HepG2 (cell line): Measurements from ENCODE around the gene ADRM1. TPM values are rescaled to one million over a fixed set of nuclear protein-coding genes. Genes with fewer than 3 reads are reported as not detected.

ENCODE experiments used
- AGO1 ChIP-seq: fragments of 200-400 bp; formaldehyde crosslinking; IDR thresholded peaks from 2 replicates; pipeline ENCODE4 v1.6.1; 2017; ENCODE audit warnings: mild to moderate bottlenecking, low read depth, low read length, moderate library complexity; ENCODE audit not compliant: poor library complexity, severe bottlenecking
- CHD4 ChIP-seq: fragments of 200-600 bp; sonication (generic); IDR thresholded peaks from 2 replicates; pipeline ENCODE4 v1.7.0; 2017; ENCODE audit warnings: mild to moderate bottlenecking, low read length, borderline replicate concordance
- FIP1L1 ChIP-seq: fragments of 200-400 bp; formaldehyde crosslinking; IDR thresholded peaks from 2 replicates; pipeline ENCODE4 v1.6.1; 2018; ENCODE audit warnings: low read depth, mild to moderate bottlenecking, low read length, moderate library complexity, borderline replicate concordance; ENCODE audit not compliant: insufficient read depth
- MED1 ChIP-seq: sonication (generic); formaldehyde crosslinking; IDR thresholded peaks from 2 replicates; pipeline ENCODE4 v1.4.0; 2020; ENCODE audit warnings: missing genetic modification reagents
- NRL ChIP-seq: sonication (generic); formaldehyde crosslinking; IDR thresholded peaks from 2 replicates; pipeline ENCODE4 v1.5.0; 2020; ENCODE audit warnings: missing genetic modification reagents, mild to moderate bottlenecking, moderate library complexity, borderline replicate concordance
- RXRA ChIP-seq: sonication (generic); formaldehyde crosslinking; IDR thresholded peaks from 2 replicates; pipeline ENCODE4 v1.5.1; 2020; ENCODE audit warnings: missing genetic modification reagents
- ZNF143 ChIP-seq: sonication (generic); formaldehyde crosslinking; IDR thresholded peaks from 2 replicates; pipeline ENCODE4 v1.4.0; 2020; ENCODE audit warnings: missing genetic modification reagents
- ZNF230 ChIP-seq: sonication (generic); formaldehyde crosslinking; IDR thresholded peaks from 2 replicates; pipeline ENCODE4 v1.4.0; 2020; ENCODE audit warnings: mild to moderate bottlenecking, missing genetic modification reagents
- ZNF296 ChIP-seq: sonication (generic); formaldehyde crosslinking; conservative IDR thresholded peaks from 2 replicates; pipeline ENCODE4 v1.5.0; 2020; ENCODE audit warnings: mild to moderate bottlenecking, missing genetic modification reagents
- ZNF335 ChIP-seq: sonication (generic); formaldehyde crosslinking; IDR thresholded peaks from 2 replicates; pipeline ENCODE4 v1.4.0; 2020; ENCODE audit warnings: missing genetic modification reagents
- ZNF607 ChIP-seq: sonication (generic); formaldehyde crosslinking; IDR thresholded peaks from 2 replicates; pipeline ENCODE4 v1.5.1; 2020; ENCODE audit warnings: missing genetic modification reagents, mild to moderate bottlenecking, borderline replicate concordance
- ZNF660 ChIP-seq: sonication (generic); formaldehyde crosslinking; IDR thresholded peaks from 2 replicates; pipeline ENCODE4 v1.5.1; 2020; ENCODE audit warnings: mild to moderate bottlenecking, low read depth, missing genetic modification reagents, borderline replicate concordance
- ZSCAN20 ChIP-seq: sonication (generic); formaldehyde crosslinking; IDR thresholded peaks from 2 replicates; pipeline ENCODE4 v1.4.0; 2020; ENCODE audit warnings: missing genetic modification reagents, mild to moderate bottlenecking, borderline replicate concordance
- polyA plus RNA-seq, 8 experiments: library from polyadenylated mRNA; depleted of rRNA in 3 of 8; stranded (reverse) in 7 of 8; unstranded in 1 of 8; fragments of >200 nt; fragmentation: Illumina TruSeq in 4 of 8; extraction: Trizol in 4 of 8; gene quantifications; 2 replicates each; pipeline versions ENCODE4 v1.2.1 to v1.2.3, GENCODE V29; 2011 to 2016; ENCODE audit warnings: low read depth in 4 of 8, missing spikeins in 1 of 8, mixed read lengths in 1 of 8; ENCODE audit not compliant: insufficient read depth in 1 of 8
- total RNA-seq, 5 experiments: library from RNA; depleted of rRNA; stranded (reverse); fragments of >200 nt; fragmentation: Illumina TruSeq; extraction: Trizol; gene quantifications; 2 replicates each; pipeline ENCODE4 v1.2.3, GENCODE V29; 2016; ENCODE audit warnings: low read depth in 1 of 5
- TF ChIP-seq, protein P1 (sequence below): sonication (generic); formaldehyde crosslinking; IDR thresholded peaks from 2 replicates; pipeline ENCODE4 v1.4.0; 2020; ENCODE audit warnings: missing genetic modification reagents
- TF ChIP-seq, protein P2 (sequence below): sonication (generic); formaldehyde crosslinking; IDR thresholded peaks from 2 replicates; pipeline ENCODE4 v1.4.0; 2020; ENCODE audit warnings: missing genetic modification reagents
- TF ChIP-seq, protein P3 (sequence below): sonication (generic); formaldehyde crosslinking; IDR thresholded peaks from 2 replicates; pipeline ENCODE4 v1.5.1; 2020; ENCODE audit warnings: missing genetic modification reagents, mild to moderate bottlenecking, borderline replicate concordance
- TF ChIP-seq, protein P4 (sequence below), 2 experiments: sonication (generic) in 1 of 2; formaldehyde crosslinking in 1 of 2; IDR thresholded peaks; 2 replicates each; pipeline versions ENCODE4 v1.4.0 to v1.6.1; 2018 to 2020; ENCODE audit warnings: missing genetic modification reagents in 2 of 2, borderline replicate concordance in 1 of 2, low read depth in 1 of 2, mild to moderate bottlenecking in 1 of 2, missing biosample characterization in 1 of 2
- TF ChIP-seq, protein P5 (sequence below): sonication (generic); formaldehyde crosslinking; conservative IDR thresholded peaks from 2 replicates; pipeline ENCODE4 v1.4.0; 2020; ENCODE audit warnings: missing genetic modification reagents

ADRM1 gene
- total and polyA plus RNA-seq, 2 of the 13 experiments (the other 11 are each of a cell fraction or from before 2014, with no cell fraction given) = 92.9 to 154 TPM

DNA sequence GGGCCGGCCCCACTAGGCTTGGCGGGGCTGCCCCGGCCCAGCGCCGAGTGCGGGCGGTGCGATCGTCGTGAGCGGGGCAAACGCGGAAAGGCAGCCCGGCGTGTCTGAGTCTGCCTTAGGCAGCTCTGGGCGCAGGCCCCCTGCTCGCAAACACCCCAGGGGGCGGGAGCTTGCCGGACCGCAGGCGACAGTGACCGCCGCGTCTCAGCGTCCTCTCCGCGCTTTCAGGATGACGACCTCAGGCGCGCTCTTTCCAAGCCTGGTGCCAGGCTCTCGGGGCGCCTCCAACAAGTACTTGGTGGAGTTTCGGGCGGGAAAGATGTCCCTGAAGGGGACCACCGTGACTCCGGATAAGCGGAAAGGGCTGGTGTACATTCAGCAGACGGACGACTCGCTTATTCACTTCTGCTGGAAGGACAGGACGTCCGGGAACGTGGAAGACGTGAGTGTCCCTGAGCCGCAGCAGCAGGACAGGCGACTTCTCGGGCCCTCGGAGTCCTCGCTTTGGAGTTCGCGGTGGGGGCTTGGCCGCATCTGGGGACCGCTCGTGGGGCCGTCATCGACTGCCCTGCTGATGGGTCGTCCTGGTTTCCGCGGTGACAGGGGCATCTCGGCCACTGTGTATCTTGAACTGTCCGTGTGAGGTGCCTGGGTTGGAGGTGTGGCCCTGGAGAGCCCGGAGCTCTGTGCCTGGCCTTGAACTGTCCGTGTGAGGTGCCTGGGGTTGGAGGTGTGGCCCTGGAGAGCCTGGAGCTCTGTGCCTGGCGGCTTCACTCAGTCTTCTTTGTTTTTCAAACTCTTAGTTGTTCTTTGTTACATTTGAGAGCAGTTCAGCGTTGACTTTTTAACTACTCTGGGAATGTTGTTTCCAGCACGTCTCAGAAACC is 786 bp downstream of the ADRM1 start (continued):
- no peak for TF ChIP-seq FIP1L1
- no peak for TF ChIP-seq AGO1
- TF ChIP-seq ZNF296 = peak; percentile 53
- TF ChIP-seq, protein P1, sequence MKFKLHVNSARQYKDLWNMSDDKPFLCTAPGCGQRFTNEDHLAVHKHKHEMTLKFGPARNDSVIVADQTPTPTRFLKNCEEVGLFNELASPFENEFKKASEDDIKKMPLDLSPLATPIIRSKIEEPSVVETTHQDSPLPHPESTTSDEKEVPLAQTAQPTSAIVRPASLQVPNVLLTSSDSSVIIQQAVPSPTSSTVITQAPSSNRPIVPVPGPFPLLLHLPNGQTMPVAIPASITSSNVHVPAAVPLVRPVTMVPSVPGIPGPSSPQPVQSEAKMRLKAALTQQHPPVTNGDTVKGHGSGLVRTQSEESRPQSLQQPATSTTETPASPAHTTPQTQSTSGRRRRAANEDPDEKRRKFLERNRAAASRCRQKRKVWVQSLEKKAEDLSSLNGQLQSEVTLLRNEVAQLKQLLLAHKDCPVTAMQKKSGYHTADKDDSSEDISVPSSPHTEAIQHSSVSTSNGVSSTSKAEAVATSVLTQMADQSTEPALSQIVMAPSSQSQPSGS (CRISPR knock-in tag) = no peak; the same call in 1 of the 2 replicates
- TF ChIP-seq CHD4 = no peak
- 0 out of 2 replicates have a peak, but pooled peaks have one; percentile 49 for TF ChIP-seq ZNF607 (CRISPR knock-in tag)
- TF ChIP-seq ZNF660 (CRISPR knock-in tag) = no peak
- TF ChIP-seq ZSCAN20 (CRISPR knock-in tag) = 0 out of 2 replicates have a peak, but pooled peaks have one; percentile 24
- TF ChIP-seq, protein P2, sequence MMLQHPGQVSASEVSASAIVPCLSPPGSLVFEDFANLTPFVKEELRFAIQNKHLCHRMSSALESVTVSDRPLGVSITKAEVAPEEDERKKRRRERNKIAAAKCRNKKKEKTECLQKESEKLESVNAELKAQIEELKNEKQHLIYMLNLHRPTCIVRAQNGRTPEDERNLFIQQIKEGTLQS = peak; percentile 32; the same call in 1 of the 2 replicates
- TF ChIP-seq, protein P3, sequence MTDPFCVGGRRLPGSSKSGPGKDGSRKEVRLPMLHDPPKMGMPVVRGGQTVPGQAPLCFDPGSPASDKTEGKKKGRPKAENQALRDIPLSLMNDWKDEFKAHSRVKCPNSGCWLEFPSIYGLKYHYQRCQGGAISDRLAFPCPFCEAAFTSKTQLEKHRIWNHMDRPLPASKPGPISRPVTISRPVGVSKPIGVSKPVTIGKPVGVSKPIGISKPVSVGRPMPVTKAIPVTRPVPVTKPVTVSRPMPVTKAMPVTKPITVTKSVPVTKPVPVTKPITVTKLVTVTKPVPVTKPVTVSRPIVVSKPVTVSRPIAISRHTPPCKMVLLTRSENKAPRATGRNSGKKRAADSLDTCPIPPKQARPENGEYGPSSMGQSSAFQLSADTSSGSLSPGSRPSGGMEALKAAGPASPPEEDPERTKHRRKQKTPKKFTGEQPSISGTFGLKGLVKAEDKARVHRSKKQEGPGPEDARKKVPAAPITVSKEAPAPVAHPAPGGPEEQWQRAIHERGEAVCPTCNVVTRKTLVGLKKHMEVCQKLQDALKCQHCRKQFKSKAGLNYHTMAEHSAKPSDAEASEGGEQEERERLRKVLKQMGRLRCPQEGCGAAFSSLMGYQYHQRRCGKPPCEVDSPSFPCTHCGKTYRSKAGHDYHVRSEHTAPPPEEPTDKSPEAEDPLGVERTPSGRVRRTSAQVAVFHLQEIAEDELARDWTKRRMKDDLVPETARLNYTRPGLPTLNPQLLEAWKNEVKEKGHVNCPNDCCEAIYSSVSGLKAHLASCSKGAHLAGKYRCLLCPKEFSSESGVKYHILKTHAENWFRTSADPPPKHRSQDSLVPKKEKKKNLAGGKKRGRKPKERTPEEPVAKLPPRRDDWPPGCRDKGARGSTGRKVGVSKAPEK = 0 out of 2 replicates have a peak, but pooled peaks have one; percentile 84
- TF ChIP-seq ZNF230 (CRISPR knock-in tag) = 0 out of 2 replicates have a peak, but pooled peaks have one; percentile 43
- peak; percentile 86 for TF ChIP-seq RXRA
- TF ChIP-seq, protein P4, sequence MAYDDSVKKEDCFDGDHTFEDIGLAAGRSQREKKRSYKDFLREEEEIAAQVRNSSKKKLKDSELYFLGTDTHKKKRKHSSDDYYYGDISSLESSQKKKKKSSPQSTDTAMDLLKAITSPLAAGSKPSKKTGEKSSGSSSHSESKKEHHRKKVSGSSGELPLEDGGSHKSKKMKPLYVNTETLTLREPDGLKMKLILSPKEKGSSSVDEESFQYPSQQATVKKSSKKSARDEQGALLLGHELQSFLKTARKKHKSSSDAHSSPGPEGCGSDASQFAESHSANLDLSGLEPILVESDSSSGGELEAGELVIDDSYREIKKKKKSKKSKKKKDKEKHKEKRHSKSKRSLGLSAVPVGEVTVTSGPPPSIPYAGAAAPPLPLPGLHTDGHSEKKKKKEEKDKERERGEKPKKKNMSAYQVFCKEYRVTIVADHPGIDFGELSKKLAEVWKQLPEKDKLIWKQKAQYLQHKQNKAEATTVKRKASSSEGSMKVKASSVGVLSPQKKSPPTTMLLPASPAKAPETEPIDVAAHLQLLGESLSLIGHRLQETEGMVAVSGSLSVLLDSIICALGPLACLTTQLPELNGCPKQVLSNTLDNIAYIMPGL (CRISPR knock-in tag; IDR thresholded peaks at IDR 0.05; ENCODE audit: borderline replicate concordance in 1 of 2, low read depth in 1 of 2) = peak; percentile 28 to 58; a peak in 3 of 4 replicates
- TF ChIP-seq MED1 = peak; percentile 28; the same call in 1 of the 2 replicates
- TF ChIP-seq NRL = peak; percentile 14
- TF ChIP-seq, protein P5, sequence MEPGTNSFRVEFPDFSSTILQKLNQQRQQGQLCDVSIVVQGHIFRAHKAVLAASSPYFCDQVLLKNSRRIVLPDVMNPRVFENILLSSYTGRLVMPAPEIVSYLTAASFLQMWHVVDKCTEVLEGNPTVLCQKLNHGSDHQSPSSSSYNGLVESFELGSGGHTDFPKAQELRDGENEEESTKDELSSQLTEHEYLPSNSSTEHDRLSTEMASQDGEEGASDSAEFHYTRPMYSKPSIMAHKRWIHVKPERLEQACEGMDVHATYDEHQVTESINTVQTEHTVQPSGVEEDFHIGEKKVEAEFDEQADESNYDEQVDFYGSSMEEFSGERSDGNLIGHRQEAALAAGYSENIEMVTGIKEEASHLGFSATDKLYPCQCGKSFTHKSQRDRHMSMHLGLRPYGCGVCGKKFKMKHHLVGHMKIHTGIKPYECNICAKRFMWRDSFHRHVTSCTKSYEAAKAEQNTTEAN = no peak
- TF ChIP-seq ZNF143 (CRISPR knock-in tag) = peak; percentile 20; the same call in 1 of the 2 replicates
- no peak for TF ChIP-seq ZNF335 (CRISPR knock-in tag)
